Kidney epithelial cell (primary cell): ENCODE results near the gene TAS2R38. TPM values are rescaled to one million over a fixed set of nuclear protein-coding genes. Genes with fewer than 3 reads are reported as not detected.

Experiments used
- DNase-seq: peaks from one replicate; pipeline ENCODE4 v3.0.0-alpha.2; 2010; ENCODE audit warnings: low read depth
- H3K27me3 ChIP-seq: 2 replicates; pipeline ENCODE4 v1.6.0; 2011; ENCODE audit warnings: low read length; ENCODE audit not compliant: control insufficient read depth, insufficient read depth
- H3K36me3 ChIP-seq: 2 replicates; pipeline ENCODE4 v1.5.1; 2011; ENCODE audit warnings: low read length; ENCODE audit not compliant: control insufficient read depth, insufficient read depth
- H3K4me3 ChIP-seq: 2 replicates; pipeline ENCODE4 v1.5.1; 2011; ENCODE audit warnings: low read depth, mild to moderate bottlenecking, control low read depth, low read length
- total RNA-seq: library from RNA; depleted of rRNA; stranded (reverse); fragments of >200 nt; gene quantifications from 2 replicates; pipeline ENCODE4 v1.2.3, GENCODE V29; 2015
- TF ChIP-seq, protein P1 (sequence below): IDR thresholded peaks from 2 replicates; pipeline ENCODE4 v1.5.1; 2011; ENCODE audit warnings: mild to moderate bottlenecking, moderate library complexity, low read length, control low read depth, inconsistent platforms; ENCODE audit not compliant: insufficient read depth, poor library complexity, severe bottlenecking

The TAS2R38 gene
- total RNA-seq, 1 donor from 2014 or later: not detected

DNA sequence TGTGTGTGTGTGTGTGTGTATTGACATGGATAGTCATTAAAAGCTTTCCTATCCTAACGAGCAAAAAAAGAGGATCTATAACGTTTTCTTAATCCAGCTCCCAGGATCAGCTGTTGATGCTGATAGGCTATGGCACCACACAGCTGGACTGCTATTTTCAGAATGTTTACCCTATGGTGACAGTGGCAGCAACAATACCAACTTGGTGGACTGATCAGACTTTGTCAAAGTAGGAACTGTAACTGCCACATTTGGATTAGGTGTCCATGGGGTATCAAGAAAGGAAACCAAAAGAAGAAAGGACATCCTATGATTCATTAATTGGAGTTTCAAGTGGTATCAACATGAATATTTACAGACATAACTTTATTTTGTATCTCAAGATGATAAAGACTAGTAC lies 24.1 kb downstream of the TAS2R38 start:
- no peaks in the 10 kb centered on the region for H3K36me3 ChIP-seq
- H3K4me3 ChIP-seq: no peak overlapping the region
- no peak for DNase-seq
- TF ChIP-seq, protein P1, sequence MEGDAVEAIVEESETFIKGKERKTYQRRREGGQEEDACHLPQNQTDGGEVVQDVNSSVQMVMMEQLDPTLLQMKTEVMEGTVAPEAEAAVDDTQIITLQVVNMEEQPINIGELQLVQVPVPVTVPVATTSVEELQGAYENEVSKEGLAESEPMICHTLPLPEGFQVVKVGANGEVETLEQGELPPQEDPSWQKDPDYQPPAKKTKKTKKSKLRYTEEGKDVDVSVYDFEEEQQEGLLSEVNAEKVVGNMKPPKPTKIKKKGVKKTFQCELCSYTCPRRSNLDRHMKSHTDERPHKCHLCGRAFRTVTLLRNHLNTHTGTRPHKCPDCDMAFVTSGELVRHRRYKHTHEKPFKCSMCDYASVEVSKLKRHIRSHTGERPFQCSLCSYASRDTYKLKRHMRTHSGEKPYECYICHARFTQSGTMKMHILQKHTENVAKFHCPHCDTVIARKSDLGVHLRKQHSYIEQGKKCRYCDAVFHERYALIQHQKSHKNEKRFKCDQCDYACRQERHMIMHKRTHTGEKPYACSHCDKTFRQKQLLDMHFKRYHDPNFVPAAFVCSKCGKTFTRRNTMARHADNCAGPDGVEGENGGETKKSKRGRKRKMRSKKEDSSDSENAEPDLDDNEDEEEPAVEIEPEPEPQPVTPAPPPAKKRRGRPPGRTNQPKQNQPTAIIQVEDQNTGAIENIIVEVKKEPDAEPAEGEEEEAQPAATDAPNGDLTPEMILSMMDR: no peak
- no peaks in the 10 kb centered on the region for H3K27me3 ChIP-seq

DNA sequence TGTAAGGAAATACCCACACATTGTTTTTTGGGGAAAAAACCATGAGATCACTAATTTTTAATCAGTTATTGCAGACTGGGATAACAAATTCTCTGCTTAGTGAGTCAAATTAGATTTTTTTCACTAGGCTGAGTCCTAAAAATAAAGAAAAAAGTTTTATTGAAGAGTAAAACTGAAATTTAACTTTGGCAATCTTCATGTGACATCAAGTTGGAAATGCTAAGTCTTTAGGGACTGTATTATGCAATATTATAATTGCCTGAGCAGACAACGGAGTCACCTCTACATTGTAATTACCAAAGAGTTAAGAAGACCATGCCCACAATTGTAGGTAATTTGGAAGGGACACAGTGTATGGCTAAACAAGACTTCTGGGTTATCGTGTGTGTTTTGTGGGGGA lies 24.6 kb downstream of the TAS2R38 start:
- no peaks in the 10 kb centered on the region for H3K36me3 ChIP-seq
- H3K27me3 ChIP-seq: no peaks in the 10 kb centered on the region
- TF ChIP-seq, protein P1: no peak
- H3K4me3 ChIP-seq: no peak overlapping the region
- DNase-seq: no peak

DNA sequence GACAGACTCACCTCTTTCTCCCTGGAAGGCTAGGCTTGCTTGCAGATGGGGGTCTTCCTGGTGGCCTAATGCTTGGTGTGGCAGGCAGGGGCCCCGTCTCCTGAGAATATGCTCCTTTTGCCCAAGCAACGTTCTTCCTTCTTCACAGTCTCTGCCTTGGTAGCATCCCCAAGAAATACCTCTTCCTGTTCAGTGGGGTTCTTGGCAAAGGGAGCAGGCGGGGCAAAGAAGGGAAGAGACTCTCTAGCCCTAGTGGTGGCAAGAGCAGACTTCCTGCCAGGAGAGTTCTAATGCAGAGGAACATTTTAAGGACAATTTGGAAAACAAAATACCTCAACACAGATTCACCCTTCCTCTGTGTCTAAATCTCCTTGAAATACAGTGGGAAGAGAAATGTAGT lies 26.8 kb downstream of the TAS2R38 start, which contains the start of gene CLEC5A:
TSS of gene CLEC5A (minus strand) at position 179 of the 400 bp plus-strand sequence. CDS start 682 bp downstream, outside the sequence.
- H3K4me3 ChIP-seq: no peak within 1 kb of the TSS
- TF ChIP-seq, protein P1: no peak
- no peaks in the 10 kb centered on the region for H3K27me3 ChIP-seq
- no peaks in the 10 kb centered on the region for H3K36me3 ChIP-seq
- DNase-seq: no peak

DNA sequence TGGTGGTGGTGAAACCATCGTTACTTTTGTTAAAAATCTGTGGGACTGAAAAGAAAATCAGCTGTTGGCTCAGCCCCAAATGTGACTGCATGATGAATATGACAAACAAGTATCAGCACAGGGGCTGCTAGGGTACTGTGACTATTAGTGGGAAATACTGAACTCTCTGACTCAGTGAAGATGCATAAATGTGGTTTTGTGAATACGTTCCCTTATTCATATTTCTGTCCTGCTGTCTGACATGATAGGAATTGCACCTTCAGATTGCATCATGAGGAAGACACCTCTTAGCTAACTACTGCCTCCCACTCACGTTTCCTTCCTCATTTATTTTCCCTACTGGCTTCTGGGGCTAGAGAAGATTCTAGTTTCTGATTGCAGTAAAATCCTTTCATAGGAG lies 28.2 kb downstream of the TAS2R38 start:
- TF ChIP-seq, protein P1: no peak
- DNase-seq: no peak
- no peak overlapping the region for H3K4me3 ChIP-seq
- no peaks in the 10 kb centered on the region for H3K27me3 ChIP-seq
- no peaks in the 10 kb centered on the region for H3K36me3 ChIP-seq

DNA sequence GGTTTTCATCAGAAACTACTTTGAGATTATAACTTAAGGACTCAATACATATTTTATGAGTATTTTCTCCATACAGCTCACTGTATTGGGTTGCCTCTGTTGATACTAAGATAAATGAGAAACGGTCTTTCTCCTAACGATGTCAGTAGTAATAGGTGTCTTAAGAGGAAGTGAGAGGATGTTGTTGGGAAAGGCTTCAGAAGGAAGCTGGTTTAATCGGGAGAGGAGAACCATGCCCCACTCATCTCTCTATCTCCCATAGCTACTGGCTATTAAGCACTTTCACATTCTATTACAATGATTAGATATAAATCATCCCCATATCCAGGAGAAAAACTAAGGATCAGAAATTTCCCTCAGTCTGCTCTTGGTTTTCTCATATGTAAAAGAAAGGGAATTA lies 28.8 kb downstream of the TAS2R38 start:
- TF ChIP-seq, protein P1: no peak
- no peaks in the 10 kb centered on the region for H3K36me3 ChIP-seq
- no peaks in the 10 kb centered on the region for H3K27me3 ChIP-seq
- DNase-seq: no peak
- H3K4me3 ChIP-seq: no peak overlapping the region

DNA sequence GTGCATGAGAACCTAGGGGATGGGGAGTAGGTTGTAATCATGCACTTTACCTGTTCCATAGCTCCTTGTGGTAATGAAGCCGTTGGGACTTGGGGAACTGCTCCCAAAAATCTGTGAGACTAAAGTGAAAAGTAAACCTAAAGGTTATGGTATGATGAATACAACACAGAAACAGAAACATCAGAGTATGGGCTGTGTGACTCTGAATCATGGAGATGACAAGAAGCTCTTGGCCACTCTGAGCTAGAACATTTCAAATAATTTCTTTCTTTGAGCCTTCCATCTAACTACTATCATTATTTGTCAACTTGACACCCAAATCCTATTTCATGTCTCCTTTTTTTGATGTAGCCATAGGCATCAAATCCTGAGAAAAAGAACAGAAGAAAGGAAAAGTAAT lies 29.7 kb downstream of the TAS2R38 start:
- TF ChIP-seq, protein P1: no peak

More for the DNA sequence above, 29.7 kb downstream of the TAS2R38 start:
- DNase-seq: no peak
- Histone ChIP-seq H3K4me3 (no peak overlapping the region), H3K27me3 (no peaks in the 10 kb centered on the region), H3K36me3 (no peaks in the 10 kb centered on the region)
